SU-DHL-6 (cell line): ENCODE results near the gene ACP4.

Experiments
- CTCF ChIP-seq: fragments of 200-600 bp; sonication (generic); IDR thresholded peaks from one replicate; pipeline ENCODE4 v1.5.1; 2017; ENCODE audit warnings: antibody characterized with exemption, mild to moderate bottlenecking, low read length, moderate library complexity; ENCODE audit not compliant: insufficient read depth, poor library complexity, severe bottlenecking
- EZH2phosphoT487 ChIP-seq: fragments of 200-600 bp; sonication (generic), shearing (Covaris generic); conservative IDR thresholded peaks from 2 replicates; pipeline ENCODE4 v1.6.1; 2018; ENCODE audit warnings: mild to moderate bottlenecking, antibody characterized with exemption, low read length, moderate library complexity, mixed read lengths

GRCh38 chr19:50797781-50798658, 7.8 kb downstream of the ACP4 start:
- TF ChIP-seq CTCF (no peak), EZH2phosphoT487 (no peak)
